Heart left ventricle (tissue), 13 donors: ENCODE results near the gene USH1C.

Source experiments
- CTCF ChIP-seq, 12 donors: fragments of 200-600 bp; sonication (generic) in 4 of 12; IDR thresholded peaks; one replicate each; pipeline versions ENCODE4 v1.5.0 to v1.8.0; 2018 to 2022; ENCODE audit warnings: antibody characterized with exemption in 12 of 12, mild to moderate bottlenecking in 5 of 12
- POLR2A ChIP-seq, 2 donors: fragments of 450-650 bp; IDR thresholded peaks; one replicate each; pipeline ENCODE4 v1.6.1; 2017; ENCODE audit warnings: antibody characterized with exemption in 2 of 2, mild to moderate bottlenecking in 2 of 2, moderate library complexity in 2 of 2
- donor health status: ischemic (EF 13 %, LVEDD 7.1; RV severe dilation, severe dysfunction).
- donor health status: DM: no; HTN: yes; CAD: no.
- donor health status: DM: no; HTN: no; CAD: no.
- donor health status: ischemic (EF 25% LVEDD 6.9; RV normal size, moderate dysfunction).
- donor health status: ischemic (EF 25% LVEDD 5.7; RV mildly dilated, moderate dysfunction).
- donor health status: ischemic (EF 35%, LVEDD 5.7; RV mildly dilated, moderate dysfunction).
- donor health status: nonischemic (EF 11% LVEDD 7.7; RV severe dilation, severe dysfunction).
- donor health status: DM: yes; HTN: yes; CAD: no.
- donor health status: PGD.
- donor health status: ischemic (EF 29% LVEDD 5.4; RV normal size, mild dysfunction).
- donor health status: nonischemic (EF 23%, LVEDD 6.1; RV moderate dilation, normal function).

GRCh38 chr11:17526931-17527627 is 17.1 kb downstream of the USH1C start:
- no peak for TF ChIP-seq CTCF (IDR thresholded peaks at IDR 0.05)
- TF ChIP-seq POLR2A (IDR thresholded peaks at IDR 0.05) = no peak
